Left colon (tissue), 2 donors: ENCODE results near the gene VIPR2. TPM values are rescaled to one million over a fixed set of nuclear protein-coding genes. Genes with fewer than 3 reads are reported as not detected.
"Not testable (repeated sequence)": the region's sequence is repeated elsewhere in the genome, so short reads cannot be mapped to it uniquely, and the experiment has no call there.

ENCODE experiments used
- ATAC-seq: fragments of 200-7000 bp; cut with Tn5 transposase; one replicate; pipeline ENCODE4 v1.9.1; 2020; ENCODE audit warnings: mild to moderate bottlenecking, moderate library complexity
- DNase-seq, 2 donors: peaks; one replicate each; pipeline ENCODE4 v3.0.0-alpha.2; 2020
- intact Hi-C, 2 donors: fragments of 100-400 bp; cut with DNase I in 1 of 2; cut with micrococcal nuclease in 1 of 2; formaldehyde crosslinking; loops; one replicate each; pipeline versions ENCODE4 v1.11.2 to v1.14.0; 2022; cut with DNase I, micrococcal nuclease
- total RNA-seq, 2 donors: library from RNA; stranded (reverse); fragmentation: NEBNext Ultra II Directional; extraction: Animal tissue kit (Norgen Biotek cat#: 25700); gene quantifications; one replicate each; pipeline ENCODE4 v1.2.1, GENCODE V29; 2021
- donor health status: DM: no; HTN: no; CAD: no.
- donor health status: DM: yes; HTN: yes; CAD: no.

Gene VIPR2
- total RNA-seq, 2 donors from 2014 or later: 0.55 to 1.6 TPM

DNA sequence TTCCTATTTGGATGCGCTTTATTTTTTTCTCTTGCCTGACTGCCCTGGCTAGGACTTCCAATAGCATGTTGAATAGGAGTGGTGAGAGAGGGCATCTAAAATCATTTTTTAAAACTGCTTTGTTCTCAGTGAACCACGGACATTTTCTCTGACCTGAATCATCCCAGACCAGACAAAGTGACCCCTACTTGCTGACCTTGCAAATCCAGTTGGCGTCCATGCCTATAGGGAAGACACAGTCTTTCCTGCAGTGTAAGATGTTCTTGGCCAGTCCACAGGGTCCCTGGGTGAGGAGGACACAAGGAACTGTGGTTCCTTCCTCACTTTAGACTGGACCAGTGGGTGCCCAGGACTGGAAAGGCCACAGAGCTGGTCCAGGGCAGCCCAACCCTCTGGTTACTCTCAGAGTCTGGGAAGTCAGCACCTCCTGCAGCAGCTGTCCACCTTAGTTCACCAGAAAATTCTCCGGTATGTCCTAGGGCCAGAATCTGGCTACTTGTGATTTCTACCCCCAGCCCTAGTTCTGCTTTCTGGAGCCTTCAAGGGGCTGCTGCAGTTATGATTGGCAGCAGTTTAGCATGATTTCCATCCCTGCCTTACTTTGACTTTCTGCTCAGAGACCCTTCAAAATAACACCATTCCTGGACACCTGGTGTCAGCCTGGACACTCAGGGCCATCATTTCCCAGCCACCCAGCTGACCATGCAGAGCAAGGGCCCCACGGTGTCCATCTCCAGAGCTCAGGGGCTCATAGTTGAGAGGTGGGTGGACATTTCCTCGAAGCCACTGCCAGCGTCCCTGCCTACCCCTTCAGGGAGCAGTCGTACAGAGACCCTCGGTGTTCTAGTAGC is 19.3 kb downstream of the VIPR2 start:
- intact Hi-C loops: no loop called here
- ATAC-seq (no peak), DNase-seq (no peak)

DNA sequence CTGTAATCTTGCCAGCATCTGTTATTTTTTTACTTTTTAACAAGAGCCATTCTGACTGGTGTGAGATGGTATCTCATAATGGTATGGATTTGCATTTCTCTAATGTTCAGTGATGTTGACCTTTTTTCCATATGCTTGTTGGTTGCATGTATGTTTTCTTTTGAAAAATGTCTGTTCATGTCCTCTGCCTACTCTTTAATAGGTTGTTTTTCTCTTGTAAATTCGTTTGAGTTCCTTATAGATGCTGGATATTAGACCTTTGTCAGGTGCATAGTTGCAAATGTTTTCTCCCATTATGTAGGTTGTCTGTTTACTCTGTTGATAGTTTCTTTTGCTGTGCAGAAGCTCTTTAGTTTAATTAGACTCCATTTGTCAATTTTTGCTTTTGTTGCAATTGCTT is 20.9 kb downstream of the VIPR2 start:
- intact Hi-C loops, ATAC-seq, DNase-seq: not testable (repeated sequence)

DNA sequence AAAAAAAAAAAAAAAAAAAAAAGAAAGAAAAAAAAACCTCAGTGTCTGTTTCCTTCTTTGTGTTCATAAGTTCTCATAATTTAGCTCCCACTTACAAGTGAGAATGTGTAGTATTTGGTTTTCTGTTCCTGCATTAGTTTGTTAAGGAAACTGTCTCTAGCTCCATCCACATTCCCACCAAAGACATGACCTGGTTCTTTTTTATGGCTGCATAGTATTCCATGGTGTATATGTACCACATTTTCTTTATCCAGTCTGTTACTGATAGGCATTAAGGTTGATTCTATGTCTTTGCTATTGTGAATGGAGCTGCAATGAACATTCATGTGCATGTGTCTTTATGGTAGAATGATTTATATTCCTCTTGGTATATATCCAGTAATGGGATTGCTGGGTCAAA is 21.4 kb downstream of the VIPR2 start:
- intact Hi-C loops, ATAC-seq, DNase-seq: not testable (repeated sequence)

DNA sequence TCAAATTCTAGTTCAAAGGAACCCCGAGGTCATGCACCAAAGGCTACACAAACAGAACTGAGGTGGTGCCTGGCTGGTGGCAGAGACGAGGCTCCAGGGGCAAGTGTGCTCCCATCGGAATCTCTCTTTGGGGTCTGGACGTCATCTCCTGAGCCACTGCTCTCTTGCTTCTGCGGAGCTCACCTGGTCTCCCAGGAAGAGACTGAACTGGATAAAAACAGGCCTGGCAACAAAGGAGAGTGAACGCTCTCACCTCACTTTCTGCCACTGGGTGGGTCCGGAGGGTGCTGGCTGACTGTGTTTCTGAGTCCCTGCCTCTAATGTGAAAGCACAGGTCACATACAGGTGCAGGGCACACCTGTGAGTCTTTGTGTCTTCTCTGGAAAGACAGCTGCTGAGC is 22.4 kb downstream of the VIPR2 start:
- DNase-seq (no peak), ATAC-seq (no peak)
- intact Hi-C loops: no loop called here

DNA sequence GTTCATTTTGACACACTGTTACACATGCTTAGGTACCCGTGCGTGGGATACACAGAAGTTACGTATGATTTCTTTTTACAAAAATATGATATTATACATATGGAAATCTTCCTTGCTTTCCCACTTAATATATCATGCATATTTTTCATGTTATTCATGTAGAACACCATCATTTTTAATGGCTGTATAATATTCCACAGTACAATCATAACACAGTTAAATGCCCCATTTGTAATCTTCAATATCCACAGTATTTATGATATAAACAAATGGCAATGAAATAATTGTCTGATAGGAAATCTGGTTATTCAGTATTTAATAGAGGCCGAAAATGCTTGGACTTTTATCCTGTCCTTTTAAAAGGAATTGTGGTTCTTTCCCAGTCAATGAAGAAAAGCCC is 23.2 kb downstream of the VIPR2 start:
- no peak for DNase-seq
- ATAC-seq: no peak
- intact Hi-C loops: no loop called here

DNA sequence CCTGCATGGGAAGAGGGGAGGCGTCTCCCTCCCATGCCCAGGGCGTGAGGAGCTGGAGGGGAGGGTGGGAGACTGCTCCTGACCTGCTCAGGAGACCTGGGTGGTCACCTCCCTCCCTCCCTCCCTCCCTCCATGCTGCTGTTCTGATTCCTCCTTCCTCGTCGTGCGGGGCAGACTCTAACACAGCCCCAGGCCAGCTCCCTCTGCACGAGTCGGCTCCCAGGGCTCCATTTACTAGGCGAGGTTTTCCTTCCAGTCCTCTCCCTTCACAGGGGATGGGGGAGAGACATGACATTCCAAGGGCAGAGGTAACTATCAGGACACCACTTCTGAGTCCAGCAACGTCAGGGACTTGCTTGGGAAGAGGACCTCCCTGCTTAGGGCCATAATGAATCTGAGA is 23.6 kb downstream of the VIPR2 start:
- intact Hi-C loops: no loop called here
- DNase-seq: no peak
- no peak for ATAC-seq

DNA sequence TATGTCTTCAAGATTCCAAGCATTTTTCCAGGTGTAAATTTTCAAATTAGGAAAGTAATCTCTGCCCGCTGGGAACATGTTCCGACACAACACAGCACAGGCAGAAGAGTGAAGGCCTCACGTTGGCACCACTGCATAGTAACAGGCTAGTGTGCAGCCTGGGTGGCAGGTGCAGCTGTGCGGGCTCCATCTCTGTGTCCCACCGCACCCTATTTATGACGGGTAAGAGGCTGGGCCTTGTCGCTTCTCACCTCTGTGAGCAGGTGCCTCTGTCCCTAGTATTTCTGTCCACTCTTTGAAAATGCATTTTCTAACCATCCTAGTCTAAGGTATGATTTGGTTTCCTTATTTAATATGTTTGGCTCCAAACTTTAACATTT is 24.1 kb downstream of the VIPR2 start:
- no peak for ATAC-seq
- no peak for DNase-seq

DNA sequence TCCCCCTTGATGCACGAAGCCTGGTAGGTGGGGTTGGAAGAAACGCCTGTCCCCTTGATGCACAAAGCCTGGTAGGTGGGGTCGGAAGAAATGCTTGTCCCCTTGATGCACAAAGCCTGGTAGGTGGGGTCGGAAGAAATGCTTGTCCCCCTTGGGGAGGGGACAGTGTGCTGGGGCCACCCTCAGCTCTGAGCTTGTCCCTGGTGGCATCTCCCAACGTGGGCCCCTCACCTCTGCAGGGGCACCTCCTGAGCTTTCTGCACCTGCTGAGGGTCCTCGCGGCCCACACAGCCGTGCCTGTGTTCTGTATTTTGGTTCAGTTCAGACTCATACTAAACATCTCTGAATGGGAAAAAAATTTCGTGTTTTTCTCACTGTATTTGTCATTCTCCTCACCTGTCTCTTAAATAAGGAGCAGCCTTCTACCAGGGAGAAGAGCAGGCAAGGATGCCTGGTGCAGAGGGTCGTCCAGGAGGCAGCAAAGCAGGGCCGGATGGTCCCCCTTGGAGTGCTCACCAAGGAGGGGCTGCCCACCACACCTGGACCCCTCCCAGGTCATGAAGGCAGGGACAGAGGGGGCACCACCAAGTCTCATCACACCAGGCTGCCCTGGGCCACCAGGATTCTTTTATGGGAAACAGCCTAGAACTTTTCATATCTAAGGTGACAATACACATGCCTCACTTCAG is 24.7 kb downstream of the VIPR2 start:
- ATAC-seq (no peak), DNase-seq (no peak)
- intact Hi-C loops: loop anchor here in 1 of 2 donors (10.0 kb wide), 1 partner anchor 75 kb away; no protein-coding TSS in a partner anchor

More for the DNA sequence above, 24.1 kb downstream of the VIPR2 start:
- intact Hi-C loops: no loop called here

DNA sequence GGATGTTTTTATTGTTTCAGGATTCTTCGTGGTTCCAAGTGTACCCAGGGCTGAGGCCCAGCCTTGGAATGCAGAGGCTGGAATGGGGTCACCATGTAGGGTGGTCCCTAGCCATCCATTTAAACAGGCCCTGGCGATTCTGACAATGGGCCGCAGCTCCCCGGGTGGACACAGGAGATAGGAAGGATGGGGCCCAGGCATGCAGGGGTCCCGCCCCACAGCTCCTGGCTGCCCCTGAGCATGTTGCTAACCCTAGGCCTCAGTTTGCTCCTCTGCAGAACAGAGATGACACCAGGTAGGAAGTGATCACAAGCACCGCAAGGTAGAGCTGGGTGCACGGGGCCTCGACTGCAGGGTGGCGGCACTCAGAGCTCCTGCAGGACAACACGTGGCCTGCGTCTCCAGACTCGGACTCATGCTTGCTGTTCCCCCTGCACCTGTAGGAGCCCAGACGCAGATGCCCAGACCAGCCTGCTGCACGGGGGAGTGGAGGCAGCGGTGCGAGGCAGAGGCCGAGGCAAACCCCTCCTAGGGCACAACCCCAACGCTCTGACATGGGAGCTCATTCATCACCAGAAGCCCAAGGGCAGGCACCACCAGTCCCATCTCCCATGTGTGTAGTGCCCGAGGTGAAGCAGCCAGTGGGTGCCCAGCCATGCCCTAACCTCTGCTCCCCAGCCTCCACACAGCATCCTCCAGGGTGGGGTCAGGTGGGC is 25.5 kb downstream of the VIPR2 start:
- intact Hi-C loops: loop anchor here in 1 of 2 donors (10.0 kb wide), 1 partner anchor 74 kb away; no protein-coding TSS in a partner anchor
- no peak for DNase-seq
- ATAC-seq: no peak

DNA sequence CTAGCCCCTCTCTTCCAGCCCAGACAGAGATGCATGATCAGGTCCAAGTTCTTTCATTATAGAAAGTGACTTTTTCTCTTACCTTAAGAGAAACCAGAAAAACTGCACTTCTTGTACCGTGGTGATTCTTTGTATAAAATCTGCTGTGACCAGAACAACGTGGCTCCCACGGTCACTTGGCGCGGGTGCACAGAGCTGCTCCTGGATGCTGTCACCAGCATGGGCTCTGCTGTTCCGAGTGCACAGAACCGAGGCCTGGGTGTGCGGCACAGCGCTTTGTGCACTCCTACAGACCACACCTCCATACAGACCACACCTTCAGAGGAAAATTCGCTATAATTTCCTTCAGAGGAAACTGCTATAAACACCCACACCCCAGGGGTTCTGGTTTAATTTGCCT is 26.0 kb downstream of the VIPR2 start:
- ATAC-seq (no peak), DNase-seq (no peak)
- intact Hi-C loops: loop anchor here in 1 of 2 donors (10.0 kb wide), 1 partner anchor 74 kb away; no protein-coding TSS in a partner anchor

DNA sequence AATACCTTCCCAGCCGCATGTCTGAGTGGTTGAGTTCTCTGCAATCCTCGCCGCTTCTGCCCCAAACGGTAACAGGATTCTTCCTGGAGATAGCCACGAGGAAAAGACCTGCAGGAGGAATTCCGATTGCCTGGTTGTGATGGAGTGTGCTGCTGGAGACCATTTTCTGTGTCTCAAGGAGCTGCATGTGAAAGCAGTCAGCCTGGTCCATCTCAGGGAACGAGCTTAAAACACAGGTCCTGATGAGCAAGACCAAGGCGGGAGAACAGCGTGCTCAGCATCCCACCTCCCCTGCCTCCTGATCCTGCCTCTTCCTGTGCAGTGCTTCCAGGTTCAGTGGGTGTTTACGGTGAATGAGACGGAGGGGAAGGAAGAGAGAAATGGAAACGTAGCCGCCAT is 26.5 kb downstream of the VIPR2 start:
- intact Hi-C loops: loop anchor here in 1 of 2 donors (10.0 kb wide), 1 partner anchor 73 kb away; no protein-coding TSS in a partner anchor
- ATAC-seq: no peak
- DNase-seq: no peak

DNA sequence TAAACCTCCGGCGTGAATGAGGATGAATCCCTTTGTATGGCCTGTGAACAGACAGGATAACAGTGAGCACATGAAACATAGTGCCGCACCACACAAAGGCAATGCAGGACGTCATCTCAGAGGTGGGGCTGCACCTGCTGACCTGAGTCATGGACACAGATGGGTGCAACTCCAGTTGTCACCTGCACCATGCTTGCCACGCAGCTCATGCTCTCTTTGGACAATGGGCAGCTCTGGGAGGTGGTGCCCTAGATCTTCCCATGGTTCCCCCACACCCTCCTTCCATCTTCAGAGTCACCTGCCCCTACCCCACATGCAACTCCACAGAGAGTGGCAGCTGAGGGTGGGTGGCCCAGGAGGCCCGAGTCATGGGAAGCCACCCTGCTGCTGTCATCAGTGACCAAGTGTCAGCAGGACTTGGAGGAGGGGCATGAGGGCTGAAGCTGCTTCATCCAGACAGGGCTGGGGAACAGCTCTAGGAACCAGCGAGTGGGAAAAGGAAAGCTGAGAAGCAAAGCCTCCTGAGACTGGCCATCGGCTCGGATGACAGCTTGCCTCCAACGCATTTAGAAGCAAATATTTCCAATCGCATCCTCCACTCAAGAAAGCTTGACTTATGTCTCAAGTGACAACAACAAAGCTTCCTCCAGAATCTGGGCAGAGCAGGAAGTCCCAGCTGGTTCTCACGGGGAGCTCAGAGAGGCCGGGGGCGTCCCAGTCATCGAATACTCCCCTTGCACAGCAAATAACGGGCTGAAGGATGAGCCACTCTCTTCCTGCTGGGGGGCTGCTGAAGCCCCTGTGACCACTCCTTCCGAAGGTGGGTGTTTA is 27.1 kb downstream of the VIPR2 start:
- intact Hi-C loops: loop anchor here in 1 of 2 donors (10.0 kb wide), 1 partner anchor 73 kb away; no protein-coding TSS in a partner anchor
- DNase-seq (no peak), ATAC-seq (no peak)

DNA sequence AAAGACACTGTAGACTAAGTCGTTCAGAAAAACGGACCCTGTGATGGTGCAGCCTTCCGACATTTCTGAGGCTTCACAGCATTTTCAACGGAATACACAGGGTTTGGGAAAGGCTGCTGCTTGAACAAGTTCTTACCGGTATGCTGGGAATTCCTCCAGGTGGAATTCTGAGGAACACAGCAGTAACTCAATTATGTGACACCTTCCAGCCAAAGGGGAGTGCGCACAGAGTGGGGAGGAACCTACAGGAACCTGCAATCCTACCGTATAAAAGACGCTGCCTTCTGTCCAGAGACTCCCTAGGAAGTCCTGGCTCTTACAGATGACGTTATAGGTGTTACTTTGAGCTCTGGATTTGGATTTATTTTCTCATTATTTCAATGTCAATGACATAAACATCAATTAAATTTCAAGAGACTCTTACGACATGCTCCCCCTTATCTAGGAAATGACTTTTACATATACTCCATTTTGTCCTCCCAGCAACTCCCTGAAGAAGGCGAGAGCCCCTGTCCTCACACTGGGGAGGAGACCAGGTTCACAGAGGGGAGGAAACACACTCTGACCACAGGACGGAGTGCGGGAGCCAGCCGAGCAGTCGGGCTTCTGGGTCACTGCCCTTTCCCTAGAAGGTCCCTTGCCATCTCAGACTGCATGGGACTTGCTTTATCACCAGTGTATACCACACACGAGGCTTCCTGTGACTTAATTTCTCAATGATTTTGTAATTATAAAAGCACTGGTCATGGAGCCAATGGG is 27.9 kb downstream of the VIPR2 start:
- intact Hi-C loops: loop anchor here in 1 of 2 donors (10.0 kb wide), 1 partner anchor 72 kb away; no protein-coding TSS in a partner anchor
- DNase-seq (no peak), ATAC-seq (no peak)

DNA sequence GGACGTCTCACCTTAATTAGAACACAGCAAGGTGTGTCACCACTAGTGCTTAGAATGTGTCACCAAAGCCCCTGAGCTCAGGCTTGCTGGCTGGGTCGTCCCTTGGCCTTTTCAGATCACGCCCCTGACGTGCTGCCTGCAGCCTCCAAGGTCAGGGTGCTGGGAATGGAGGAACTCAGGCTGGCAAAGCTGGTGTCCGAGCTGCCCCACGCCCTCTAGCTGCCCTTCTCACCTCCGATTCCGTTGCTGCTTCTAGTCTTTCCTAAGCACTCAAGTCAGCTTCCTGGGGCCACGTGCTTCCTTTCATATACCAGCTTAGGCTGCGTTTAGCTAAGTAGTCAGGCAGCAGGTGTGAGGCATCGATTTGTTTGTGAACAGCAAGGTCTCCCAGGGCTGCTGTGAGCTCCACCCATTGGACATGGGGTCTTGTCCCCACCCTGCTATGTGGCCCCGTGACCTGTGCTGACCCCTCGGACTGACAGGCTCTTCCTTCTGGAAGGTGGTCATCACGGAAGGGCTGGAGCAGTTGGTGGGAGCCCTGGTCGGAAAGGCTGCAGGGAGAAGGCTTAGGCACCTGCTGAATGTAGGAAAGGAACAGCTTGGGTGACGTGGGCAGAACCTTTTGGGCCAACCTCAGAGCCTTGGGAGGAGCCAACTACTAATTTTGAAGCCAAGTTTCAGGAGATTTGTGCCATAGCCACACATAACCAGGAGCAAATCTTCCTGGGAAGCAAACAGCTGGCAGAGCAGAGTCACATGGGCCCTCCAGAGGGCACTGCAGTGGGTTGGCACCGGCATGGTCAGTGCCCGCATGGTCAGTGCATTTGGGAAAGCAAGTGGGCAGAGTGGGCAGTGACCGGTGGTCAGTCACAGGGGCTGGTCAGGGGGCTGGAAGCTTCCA is 28.8 kb downstream of the VIPR2 start:
- intact Hi-C loops: loop anchor here in 1 of 2 donors (10.0 kb wide), 1 partner anchor 71 kb away; no protein-coding TSS in a partner anchor
- no peak for DNase-seq
- no peak for ATAC-seq

DNA sequence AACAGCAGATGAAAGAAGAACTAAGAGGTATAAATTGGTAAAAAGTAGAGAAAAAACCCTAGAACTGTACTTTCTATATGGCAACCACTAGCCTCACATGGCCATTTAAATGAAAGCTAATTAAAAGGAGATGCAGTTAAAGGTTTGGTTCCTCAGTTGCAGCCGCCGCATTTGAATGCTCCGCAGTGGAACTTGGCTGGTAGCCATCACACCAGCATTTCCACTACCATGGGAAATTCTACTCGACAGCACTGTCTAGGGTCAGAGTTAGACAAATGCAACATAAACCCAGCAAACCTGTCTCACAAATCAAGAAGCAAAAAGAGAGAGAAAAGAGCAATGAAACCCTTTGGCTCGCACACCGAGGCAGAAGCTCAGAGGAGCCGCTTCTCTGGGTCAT is 29.7 kb downstream of the VIPR2 start:
- ATAC-seq (no peak), DNase-seq (no peak)
- intact Hi-C loops: loop anchor here in 1 of 2 donors (10.0 kb wide), 1 partner anchor 70 kb away; no protein-coding TSS in a partner anchor

DNA sequence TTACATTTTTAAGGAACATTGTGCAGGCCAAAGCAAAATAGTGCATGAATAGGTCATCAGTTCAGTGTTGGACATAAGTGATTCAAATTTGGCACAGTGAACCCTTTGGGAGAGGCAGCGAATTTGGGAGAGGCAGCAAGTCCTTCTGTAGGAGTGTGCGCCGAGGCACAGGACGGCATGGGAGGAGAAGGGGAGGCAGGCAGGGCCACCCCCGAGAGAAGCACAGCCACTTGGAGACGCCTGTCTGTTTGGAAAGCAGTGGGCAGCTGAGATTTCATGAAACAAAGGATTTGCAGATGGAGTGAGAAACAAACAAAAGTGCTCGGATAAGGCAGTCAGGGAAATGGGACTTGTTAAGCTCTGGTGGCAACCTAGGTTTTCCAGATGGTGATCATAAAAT is 30.6 kb downstream of the VIPR2 start:
- no peak for ATAC-seq
- no peak for DNase-seq
- intact Hi-C loops: loop anchor here in 1 of 2 donors (10.0 kb wide), 1 partner anchor 69 kb away; no protein-coding TSS in a partner anchor
